ENCODE data around the gene CGRRF1.
A peak's percentile ranks its signal among the peaks of the same experiment; 100 is the strongest.

Gene CGRRF1

GRCh38 chr14:54562334-54562733 lies 52.6 kb downstream of the CGRRF1 start:
- no peak overlapping the region for H3K4me3 ChIP-seq (ENCODE audit: low read depth in 1 of 2, low read length in 2 of 2)
- H3K36me3 ChIP-seq (ENCODE audit: control insufficient read depth in 1 of 2, insufficient read depth in 2 of 2, low read length in 2 of 2), result no peaks in the 10 kb centered on the region

GRCh38 chr14:54564071-54564867 lies 54.6 kb downstream of the CGRRF1 start:
- peak overlapping the region; percentile 98 for H3K27ac ChIP-seq (ENCODE audit: low read depth, low read length)
- peak overlapping the region; percentile 73 for H3K4me3 ChIP-seq (ENCODE audit: low read depth in 1 of 2, low read length in 2 of 2)
- H3K9ac ChIP-seq (ENCODE audit: low read depth in 1 of 2, low read length in 2 of 2), result peak overlapping the region; percentile 91 to 96
- H3K4me1 ChIP-seq (ENCODE audit: control insufficient read depth in 1 of 2, insufficient read depth in 2 of 2, low read length in 2 of 2), result peaks cover 0 to 17% of the 10 kb centered on the region in 2 donors
- peaks cover 0 to 6% of the 10 kb centered on the region in 2 donors for H3K27me3 ChIP-seq (ENCODE audit: control insufficient read depth in 1 of 2, insufficient read depth in 2 of 2, low read length in 2 of 2)
- H3K9me3 ChIP-seq (ENCODE audit: control insufficient read depth in 1 of 2, low read length in 2 of 2), result no peaks in the 10 kb centered on the region
- H3K36me3 ChIP-seq (ENCODE audit: control insufficient read depth in 1 of 2, insufficient read depth in 2 of 2, low read length in 2 of 2), result no peaks in the 10 kb centered on the region

More at GRCh38 chr14:54562334-54562733, 52.6 kb downstream of the CGRRF1 start:
- Histone ChIP-seq H3K9ac (ENCODE audit: low read depth in 1 of 2, low read length in 2 of 2) (no peak overlapping the region), H3K27me3 (ENCODE audit: control insufficient read depth in 1 of 2, insufficient read depth in 2 of 2, low read length in 2 of 2) (no peaks in the 10 kb centered on the region), H3K4me1 (ENCODE audit: control insufficient read depth in 1 of 2, insufficient read depth in 2 of 2, low read length in 2 of 2) (peaks cover 0 to 13% of the 10 kb centered on the region in 2 donors), H3K27ac (ENCODE audit: low read depth, low read length) (no peak overlapping the region), H3K9me3 (ENCODE audit: control insufficient read depth in 1 of 2, low read length in 2 of 2) (no peaks in the 10 kb centered on the region)

DNA sequence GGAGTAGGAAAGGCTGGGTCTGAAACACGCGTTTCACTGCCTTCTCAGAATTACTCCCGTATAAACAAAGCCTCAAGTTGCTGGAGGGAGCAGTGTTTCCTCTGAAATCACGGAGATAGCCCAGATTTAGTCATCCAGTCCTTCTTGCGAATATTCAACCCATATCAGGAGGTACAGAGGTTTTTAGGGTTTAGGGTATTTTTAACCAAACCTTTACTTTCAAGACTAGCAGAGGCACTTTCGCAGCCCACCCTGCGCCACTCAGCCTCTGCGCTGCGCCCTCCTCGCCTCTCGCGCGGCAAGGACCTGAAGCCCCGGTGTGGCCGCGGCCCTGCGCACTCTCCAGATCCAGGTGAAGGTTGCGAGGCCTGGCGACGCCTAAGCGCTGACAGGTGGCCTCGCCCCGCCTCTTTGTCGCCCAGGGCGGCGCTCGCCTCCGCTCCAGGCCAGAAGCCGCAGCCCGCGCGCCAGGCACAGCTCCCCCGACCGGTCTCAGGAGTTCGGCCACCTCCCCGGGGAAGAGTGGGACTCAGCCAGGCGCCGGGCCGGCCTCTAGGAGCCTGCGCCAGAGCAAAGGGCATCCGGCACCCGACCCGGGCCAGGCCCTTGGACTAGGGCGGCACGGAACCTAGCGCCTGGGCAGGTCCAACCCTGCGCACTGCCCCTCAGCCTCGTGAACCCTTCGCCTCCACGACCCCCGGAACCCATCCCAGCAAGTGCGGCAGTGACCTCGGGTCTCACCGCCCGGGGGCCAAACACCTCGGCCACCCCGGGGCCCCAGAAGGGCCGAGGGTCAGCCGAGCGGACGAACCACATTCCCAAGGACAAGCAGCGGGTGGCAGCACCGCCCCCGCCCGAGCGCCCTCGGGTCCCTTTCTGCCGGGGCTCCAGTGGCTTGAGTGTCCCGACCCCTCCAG lies 55.4 kb downstream of the CGRRF1 start:
- Histone ChIP-seq H3K4me1 (ENCODE audit: control insufficient read depth in 1 of 2, insufficient read depth in 2 of 2, low read length in 2 of 2) (peaks cover 0 to 18% of the 10 kb centered on the region in 2 donors), H3K9me3 (ENCODE audit: control insufficient read depth in 1 of 2, low read length in 2 of 2) (no peaks in the 10 kb centered on the region), H3K27ac (ENCODE audit: low read depth, low read length) (peak overlapping the region; percentile 98), H3K4me3 (ENCODE audit: low read depth in 1 of 2, low read length in 2 of 2) (peak overlapping the region; percentile 73), H3K27me3 (ENCODE audit: control insufficient read depth in 1 of 2, insufficient read depth in 2 of 2, low read length in 2 of 2) (peaks cover 0 to 8% of the 10 kb centered on the region in 2 donors), H3K36me3 (ENCODE audit: control insufficient read depth in 1 of 2, insufficient read depth in 2 of 2, low read length in 2 of 2) (no peaks in the 10 kb centered on the region), H3K9ac (ENCODE audit: low read depth in 1 of 2, low read length in 2 of 2) (peak overlapping the region; percentile 91 to 96)

GRCh38 chr14:54565785-54566409 lies 56.2 kb downstream of the CGRRF1 start:
- H3K27ac ChIP-seq (ENCODE audit: low read depth, low read length), result peak overlapping the region; percentile 98
- H3K9me3 ChIP-seq (ENCODE audit: control insufficient read depth in 1 of 2, low read length in 2 of 2), result no peaks in the 10 kb centered on the region
- H3K9ac ChIP-seq (ENCODE audit: low read depth in 1 of 2, low read length in 2 of 2), result peak overlapping the region; percentile 91 to 96
- peaks cover 0 to 18% of the 10 kb centered on the region in 2 donors for H3K4me1 ChIP-seq (ENCODE audit: control insufficient read depth in 1 of 2, insufficient read depth in 2 of 2, low read length in 2 of 2)
- H3K27me3 ChIP-seq (ENCODE audit: control insufficient read depth in 1 of 2, insufficient read depth in 2 of 2, low read length in 2 of 2), result peaks cover 0 to 8% of the 10 kb centered on the region in 2 donors
- peak overlapping the region; percentile 74 to 81 for H3K4me3 ChIP-seq (ENCODE audit: low read depth in 1 of 2, low read length in 2 of 2)
- H3K36me3 ChIP-seq (ENCODE audit: control insufficient read depth in 1 of 2, insufficient read depth in 2 of 2, low read length in 2 of 2), result no peaks in the 10 kb centered on the region

DNA sequence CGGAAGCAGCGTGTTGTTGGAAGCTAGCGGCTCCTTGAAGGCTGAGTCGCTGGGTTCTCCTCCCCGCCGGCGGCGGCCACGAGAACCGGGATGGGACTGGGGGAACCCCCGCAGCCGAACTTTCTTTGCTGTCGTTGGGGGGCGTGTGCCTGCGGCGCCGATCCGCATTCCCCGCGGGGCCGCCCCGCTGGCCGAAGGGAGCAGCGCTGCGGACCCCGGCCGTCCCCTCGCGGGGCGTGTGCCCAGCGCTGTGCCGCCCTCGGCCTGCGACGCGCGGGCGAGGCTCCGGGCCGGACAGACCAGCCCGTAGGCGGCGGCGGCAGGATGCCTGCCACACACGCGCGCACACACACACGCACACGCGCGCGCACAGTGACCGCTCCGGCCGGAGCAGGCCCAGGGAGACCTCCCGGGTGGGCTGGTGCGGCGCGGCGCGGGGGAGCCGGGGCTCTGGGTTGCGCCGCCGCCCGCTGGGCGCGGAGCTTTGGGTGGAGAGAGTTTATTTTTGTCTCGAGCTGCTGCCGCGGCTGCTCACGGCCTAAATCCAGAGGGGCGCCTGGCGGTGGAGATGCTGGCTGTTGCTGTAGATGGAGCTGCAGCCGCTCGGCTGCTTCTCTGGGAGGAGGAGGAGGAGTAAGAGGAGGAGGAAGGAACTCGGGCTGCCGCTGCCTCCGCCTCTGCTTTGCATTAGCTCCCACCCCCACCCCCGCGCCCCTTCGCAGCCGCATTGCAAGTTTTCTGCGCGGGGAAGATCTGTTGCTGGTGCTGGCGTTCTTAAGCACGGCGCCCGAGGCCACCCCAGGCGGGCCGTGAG lies 56.9 kb downstream of the CGRRF1 start, which contains the start of gene SAMD4A:
Gene SAMD4A (plus strand): TSS at position 719 of the 814 bp plus-strand sequence. CDS start 789 bp downstream, outside the sequence.
- peak within 1 kb of the TSS; percentile 74 to 81 for H3K4me3 ChIP-seq (ENCODE audit: low read depth in 1 of 2, low read length in 2 of 2)
- H3K36me3 ChIP-seq (ENCODE audit: control insufficient read depth in 1 of 2, insufficient read depth in 2 of 2, low read length in 2 of 2), result no peaks in the 10 kb centered on the region
- peaks cover 0 to 18% of the 10 kb centered on the region in 2 donors for H3K4me1 ChIP-seq (ENCODE audit: control insufficient read depth in 1 of 2, insufficient read depth in 2 of 2, low read length in 2 of 2)
- no peaks in the 10 kb centered on the region for H3K9me3 ChIP-seq (ENCODE audit: control insufficient read depth in 1 of 2, low read length in 2 of 2)
- H3K27me3 ChIP-seq (ENCODE audit: control insufficient read depth in 1 of 2, insufficient read depth in 2 of 2, low read length in 2 of 2), result peaks cover 0 to 8% of the 10 kb centered on the region in 2 donors
- peak within 1 kb of the TSS; percentile 98 for H3K27ac ChIP-seq (ENCODE audit: low read depth, low read length)
- H3K9ac ChIP-seq (ENCODE audit: low read depth in 1 of 2, low read length in 2 of 2), result peak within 1 kb of the TSS; percentile 73 to 76

DNA sequence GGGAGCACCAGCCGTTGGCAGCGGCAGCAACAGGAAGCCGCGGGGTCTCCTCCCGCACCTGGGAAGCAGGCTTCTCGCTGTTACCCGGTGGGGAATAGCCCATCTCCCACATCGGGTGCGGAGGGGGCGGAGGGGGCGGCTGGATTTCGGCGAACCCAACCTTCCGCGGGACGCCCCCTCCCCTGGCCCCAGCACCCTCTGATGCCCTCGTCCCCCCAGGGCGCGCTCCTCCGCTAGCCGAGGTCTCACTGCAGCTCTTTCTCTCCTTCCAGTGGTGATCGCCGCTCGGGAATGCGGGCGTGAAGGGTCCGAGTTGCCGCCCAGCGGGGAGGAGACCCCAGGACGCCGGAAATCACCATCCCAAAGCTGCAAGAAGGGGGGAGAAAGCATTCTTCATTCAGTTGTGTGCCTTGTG lies 57.5 kb downstream of the CGRRF1 start:
- H3K9ac ChIP-seq (ENCODE audit: low read depth in 1 of 2, low read length in 2 of 2), result peak overlapping the region; percentile 73 to 76
- peak overlapping the region; percentile 98 for H3K27ac ChIP-seq (ENCODE audit: low read depth, low read length)
- peak overlapping the region; percentile 74 to 81 for H3K4me3 ChIP-seq (ENCODE audit: low read depth in 1 of 2, low read length in 2 of 2)
- H3K9me3 ChIP-seq (ENCODE audit: control insufficient read depth in 1 of 2, low read length in 2 of 2), result peaks cover under 1% of the 10 kb centered on the region in 2 donors
- peaks cover 0 to 18% of the 10 kb centered on the region in 2 donors for H3K4me1 ChIP-seq (ENCODE audit: control insufficient read depth in 1 of 2, insufficient read depth in 2 of 2, low read length in 2 of 2)
- H3K27me3 ChIP-seq (ENCODE audit: control insufficient read depth in 1 of 2, insufficient read depth in 2 of 2, low read length in 2 of 2), result peaks cover 0 to 8% of the 10 kb centered on the region in 2 donors
- H3K36me3 ChIP-seq (ENCODE audit: control insufficient read depth in 1 of 2, insufficient read depth in 2 of 2, low read length in 2 of 2), result no peaks in the 10 kb centered on the region

DNA sequence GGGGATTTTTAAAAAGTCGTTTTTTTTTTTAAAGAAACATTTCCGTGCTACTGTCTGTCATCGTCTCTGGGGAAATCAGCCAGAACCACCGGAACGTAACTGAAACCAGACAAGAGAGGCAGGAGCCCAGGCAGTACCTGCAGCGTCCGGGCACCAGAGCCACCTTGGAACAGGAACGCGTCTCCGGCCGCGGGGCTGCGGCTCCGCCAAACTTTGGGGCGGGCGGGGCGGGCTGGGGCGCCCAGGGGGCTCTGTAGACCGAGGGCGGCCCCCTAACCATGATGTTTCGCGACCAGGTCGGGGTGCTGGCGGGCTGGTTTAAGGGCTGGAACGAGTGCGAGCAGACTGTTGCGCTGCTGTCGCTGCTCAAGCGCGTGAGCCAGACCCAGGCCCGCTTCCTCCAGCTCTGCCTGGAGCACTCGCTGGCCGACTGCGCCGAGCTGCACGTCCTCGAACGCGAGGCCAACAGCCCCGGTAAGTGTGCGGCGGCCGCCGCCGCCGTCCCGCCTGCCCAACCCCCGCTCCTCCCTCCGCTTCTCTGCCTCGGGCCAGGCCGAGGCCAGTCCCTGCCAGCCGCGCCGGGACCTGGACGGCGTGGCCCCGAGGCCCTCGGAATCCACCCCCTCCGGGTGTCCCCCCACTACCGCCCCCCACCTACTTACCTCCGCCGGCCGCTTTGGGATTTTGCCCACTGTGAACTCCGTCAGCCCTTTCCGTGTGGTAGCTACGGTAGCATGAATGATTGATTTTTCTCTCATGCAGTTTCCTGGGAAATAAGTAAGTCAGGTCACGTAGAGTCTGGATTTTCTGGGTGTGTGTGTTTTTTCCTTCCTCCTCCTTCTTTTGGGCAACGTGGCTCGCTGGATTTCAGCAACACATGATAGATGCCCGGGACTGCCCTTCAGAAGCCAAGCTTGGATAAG lies 58.2 kb downstream of the CGRRF1 start:
- Histone ChIP-seq H3K27me3 (ENCODE audit: control insufficient read depth in 1 of 2, insufficient read depth in 2 of 2, low read length in 2 of 2) (peaks cover 0 to 8% of the 10 kb centered on the region in 2 donors), H3K36me3 (ENCODE audit: control insufficient read depth in 1 of 2, insufficient read depth in 2 of 2, low read length in 2 of 2) (no peaks in the 10 kb centered on the region), H3K27ac (ENCODE audit: low read depth, low read length) (peak overlapping the region; percentile 98), H3K9ac (ENCODE audit: low read depth in 1 of 2, low read length in 2 of 2) (peak overlapping the region; percentile 73 to 76), H3K4me1 (ENCODE audit: control insufficient read depth in 1 of 2, insufficient read depth in 2 of 2, low read length in 2 of 2) (peaks cover 0 to 18% of the 10 kb centered on the region in 2 donors), H3K4me3 (ENCODE audit: low read depth in 1 of 2, low read length in 2 of 2) (peak overlapping the region; percentile 74 to 81), H3K9me3 (ENCODE audit: control insufficient read depth in 1 of 2, low read length in 2 of 2) (peaks cover 4 to 5% of the 10 kb centered on the region in 2 donors)

- H3K27ac ChIP-seq (ENCODE audit: low read depth, low read length), result no peak overlapping the region
- no peak overlapping the region for H3K4me3 ChIP-seq (ENCODE audit: low read depth in 1 of 2, low read length in 2 of 2)
- H3K36me3 ChIP-seq (ENCODE audit: control insufficient read depth in 1 of 2, insufficient read depth in 2 of 2, low read length in 2 of 2), result no peaks in the 10 kb centered on the region
- H3K9me3 ChIP-seq (ENCODE audit: control insufficient read depth in 1 of 2, low read length in 2 of 2), result peaks cover 4 to 8% of the 10 kb centered on the region in 2 donors
- peaks cover 0 to 18% of the 10 kb centered on the region in 2 donors for H3K4me1 ChIP-seq (ENCODE audit: control insufficient read depth in 1 of 2, insufficient read depth in 2 of 2, low read length in 2 of 2)
- H3K9ac ChIP-seq (ENCODE audit: low read depth in 1 of 2, low read length in 2 of 2), result no peak overlapping the region
- H3K27me3 ChIP-seq (ENCODE audit: control insufficient read depth in 1 of 2, insufficient read depth in 2 of 2, low read length in 2 of 2), result peaks cover 0 to 8% of the 10 kb centered on the region in 2 donors
These were observed 59.3 kb downstream of the CGRRF1 start for GRCh38 chr14:54568821-54569595.

All from duodenal mucosa (tissue), 2 donors.